GM12878 (cell line): ENCODE measurements around the gene RNLS. TPM values are rescaled to one million over a fixed set of nuclear protein-coding genes. Genes with fewer than 3 reads are reported as not detected.

Experiments
- ATF2 ChIP-seq: IDR thresholded peaks from 2 replicates; pipeline ENCODE4 v1.6.1; 2012; ENCODE audit warnings: low read length, inconsistent platforms
- BRCA1 ChIP-seq: IDR thresholded peaks from 2 replicates; pipeline ENCODE4 v1.6.1; 2011; ENCODE audit warnings: low read depth, low read length, improper control_type of control experiment
- CHD2 ChIP-seq: IDR thresholded peaks from 2 replicates; pipeline ENCODE4 v1.6.1; 2011; ENCODE audit warnings: low read depth, low read length, improper control_type of control experiment, borderline replicate concordance
- GATAD2B ChIP-seq: fragments of 450-650 bp; conservative IDR thresholded peaks from 2 replicates; pipeline ENCODE4 v1.6.1; 2017; ENCODE audit warnings: low read depth, mild to moderate bottlenecking, moderate library complexity
- IKZF1 ChIP-seq: fragments of 450-650 bp; conservative IDR thresholded peaks from 2 replicates; pipeline ENCODE4 v1.6.1; 2017; ENCODE audit warnings: antibody characterized with exemption, mild to moderate bottlenecking
- IKZF2 ChIP-seq, 2 experiments: fragments of 450-650 bp; IDR thresholded peaks; 2 replicates each; pipeline ENCODE4 v1.6.1; 2017; ENCODE audit warnings: mild to moderate bottlenecking in 2 of 2, moderate library complexity in 2 of 2
- PAX8 ChIP-seq: fragments of 450-650 bp; IDR thresholded peaks from 2 replicates; pipeline ENCODE4 v1.6.1; 2017; ENCODE audit warnings: mild to moderate bottlenecking, moderate library complexity
- ZBTB11 ChIP-seq: fragments of 450-650 bp; formaldehyde crosslinking; IDR thresholded peaks from 2 replicates; pipeline ENCODE4 v1.5.0; 2022; ENCODE audit warnings: mild to moderate bottlenecking, missing genetic modification characterization
- ZNF217 ChIP-seq: fragments of 450-650 bp; IDR thresholded peaks from 2 replicates; pipeline ENCODE4 v1.6.1; 2017; ENCODE audit warnings: antibody characterized with exemption, mild to moderate bottlenecking
- polyA plus RNA-seq, 11 experiments: library from polyadenylated mRNA; depleted of rRNA in 4 of 11; unstranded in 6 of 11; stranded (reverse) in 5 of 11; fragments of >200 nt; fragmentation: Nextera tagmentation in 4 of 11; fragmentation: Illumina TruSeq in 1 of 11; extraction: Ambion mirVana in 4 of 11; extraction: Trizol in 1 of 11; gene quantifications; 1 replicate in 1 of 11; 2 replicates in 10 of 11; pipeline versions ENCODE4 v1.2.1 to v1.2.3, GENCODE V29; 2011 to 2016; ENCODE audit warnings: inconsistent platforms in 2 of 11, missing spikeins in 2 of 11, low read depth in 1 of 11
- total RNA-seq, 4 experiments: library from RNA; depleted of rRNA in 3 of 4; stranded (reverse); fragments of >200 nt in 3 of 4; fragmentation: Illumina TruSeq in 1 of 4; extraction: Trizol in 1 of 4; gene quantifications; 2 replicates each; pipeline versions ENCODE4 v1.2.1 to v1.2.3, GENCODE V29; 2013 to 2021
- TF ChIP-seq, protein P1 (sequence below): IDR thresholded peaks from 2 replicates; pipeline ENCODE4 v1.6.1; 2011; ENCODE audit warnings: low read depth, low read length, improper control_type of control experiment, borderline replicate concordance
- TF ChIP-seq, protein P2 (sequence below): IDR thresholded peaks from 2 replicates; pipeline ENCODE4 v1.6.1; 2012; ENCODE audit warnings: improper control_type of control experiment, low read depth, low read length; ENCODE audit not compliant: insufficient replicate concordance
- TF ChIP-seq, protein P3 (sequence below): fragments of 450-650 bp; IDR thresholded peaks from 2 replicates; pipeline ENCODE4 v1.6.1; 2017; ENCODE audit warnings: mild to moderate bottlenecking, moderate library complexity

RNLS gene
- total and polyA plus RNA-seq, 10 of the 15 experiments (the other 5 are each of a cell fraction or from before 2014, with no cell fraction given) = 3.4 to 6.7 (median 4.6) TPM

GRCh38 chr10:88386821-88387773, 196.0 kb downstream of the RNLS start (continued):
- TF ChIP-seq, protein P1, sequence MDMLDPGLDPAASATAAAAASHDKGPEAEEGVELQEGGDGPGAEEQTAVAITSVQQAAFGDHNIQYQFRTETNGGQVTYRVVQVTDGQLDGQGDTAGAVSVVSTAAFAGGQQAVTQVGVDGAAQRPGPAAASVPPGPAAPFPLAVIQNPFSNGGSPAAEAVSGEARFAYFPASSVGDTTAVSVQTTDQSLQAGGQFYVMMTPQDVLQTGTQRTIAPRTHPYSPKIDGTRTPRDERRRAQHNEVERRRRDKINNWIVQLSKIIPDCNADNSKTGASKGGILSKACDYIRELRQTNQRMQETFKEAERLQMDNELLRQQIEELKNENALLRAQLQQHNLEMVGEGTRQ = no peak
- TF ChIP-seq ZBTB11 (CRISPR knock-in tag) (no peak), ZNF217 (no peak), IKZF1 (0 out of 2 replicates have a peak, but pooled peaks have one; percentile 37), PAX8 (0 out of 2 replicates have a peak, but pooled peaks have one; percentile 45), ATF2 (peak; percentile 70), GATAD2B (no peak; the same call in 1 of the 2 replicates), BRCA1 (no peak), CHD2 (peak; percentile 63), IKZF2 (IDR thresholded peaks at IDR 0.05) (peak; percentile 47 to 49; a peak in 3 of 4 replicates)
- TF ChIP-seq, protein P2, sequence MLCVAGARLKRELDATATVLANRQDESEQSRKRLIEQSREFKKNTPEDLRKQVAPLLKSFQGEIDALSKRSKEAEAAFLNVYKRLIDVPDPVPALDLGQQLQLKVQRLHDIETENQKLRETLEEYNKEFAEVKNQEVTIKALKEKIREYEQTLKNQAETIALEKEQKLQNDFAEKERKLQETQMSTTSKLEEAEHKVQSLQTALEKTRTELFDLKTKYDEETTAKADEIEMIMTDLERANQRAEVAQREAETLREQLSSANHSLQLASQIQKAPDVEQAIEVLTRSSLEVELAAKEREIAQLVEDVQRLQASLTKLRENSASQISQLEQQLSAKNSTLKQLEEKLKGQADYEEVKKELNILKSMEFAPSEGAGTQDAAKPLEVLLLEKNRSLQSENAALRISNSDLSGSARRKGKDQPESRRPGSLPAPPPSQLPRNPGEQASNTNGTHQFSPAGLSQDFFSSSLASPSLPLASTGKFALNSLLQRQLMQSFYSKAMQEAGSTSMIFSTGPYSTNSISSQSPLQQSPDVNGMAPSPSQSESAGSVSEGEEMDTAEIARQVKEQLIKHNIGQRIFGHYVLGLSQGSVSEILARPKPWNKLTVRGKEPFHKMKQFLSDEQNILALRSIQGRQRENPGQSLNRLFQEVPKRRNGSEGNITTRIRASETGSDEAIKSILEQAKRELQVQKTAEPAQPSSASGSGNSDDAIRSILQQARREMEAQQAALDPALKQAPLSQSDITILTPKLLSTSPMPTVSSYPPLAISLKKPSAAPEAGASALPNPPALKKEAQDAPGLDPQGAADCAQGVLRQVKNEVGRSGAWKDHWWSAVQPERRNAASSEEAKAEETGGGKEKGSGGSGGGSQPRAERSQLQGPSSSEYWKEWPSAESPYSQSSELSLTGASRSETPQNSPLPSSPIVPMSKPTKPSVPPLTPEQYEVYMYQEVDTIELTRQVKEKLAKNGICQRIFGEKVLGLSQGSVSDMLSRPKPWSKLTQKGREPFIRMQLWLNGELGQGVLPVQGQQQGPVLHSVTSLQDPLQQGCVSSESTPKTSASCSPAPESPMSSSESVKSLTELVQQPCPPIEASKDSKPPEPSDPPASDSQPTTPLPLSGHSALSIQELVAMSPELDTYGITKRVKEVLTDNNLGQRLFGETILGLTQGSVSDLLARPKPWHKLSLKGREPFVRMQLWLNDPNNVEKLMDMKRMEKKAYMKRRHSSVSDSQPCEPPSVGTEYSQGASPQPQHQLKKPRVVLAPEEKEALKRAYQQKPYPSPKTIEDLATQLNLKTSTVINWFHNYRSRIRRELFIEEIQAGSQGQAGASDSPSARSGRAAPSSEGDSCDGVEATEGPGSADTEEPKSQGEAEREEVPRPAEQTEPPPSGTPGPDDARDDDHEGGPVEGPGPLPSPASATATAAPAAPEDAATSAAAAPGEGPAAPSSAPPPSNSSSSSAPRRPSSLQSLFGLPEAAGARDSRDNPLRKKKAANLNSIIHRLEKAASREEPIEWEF = no peak
- TF ChIP-seq, protein P3, sequence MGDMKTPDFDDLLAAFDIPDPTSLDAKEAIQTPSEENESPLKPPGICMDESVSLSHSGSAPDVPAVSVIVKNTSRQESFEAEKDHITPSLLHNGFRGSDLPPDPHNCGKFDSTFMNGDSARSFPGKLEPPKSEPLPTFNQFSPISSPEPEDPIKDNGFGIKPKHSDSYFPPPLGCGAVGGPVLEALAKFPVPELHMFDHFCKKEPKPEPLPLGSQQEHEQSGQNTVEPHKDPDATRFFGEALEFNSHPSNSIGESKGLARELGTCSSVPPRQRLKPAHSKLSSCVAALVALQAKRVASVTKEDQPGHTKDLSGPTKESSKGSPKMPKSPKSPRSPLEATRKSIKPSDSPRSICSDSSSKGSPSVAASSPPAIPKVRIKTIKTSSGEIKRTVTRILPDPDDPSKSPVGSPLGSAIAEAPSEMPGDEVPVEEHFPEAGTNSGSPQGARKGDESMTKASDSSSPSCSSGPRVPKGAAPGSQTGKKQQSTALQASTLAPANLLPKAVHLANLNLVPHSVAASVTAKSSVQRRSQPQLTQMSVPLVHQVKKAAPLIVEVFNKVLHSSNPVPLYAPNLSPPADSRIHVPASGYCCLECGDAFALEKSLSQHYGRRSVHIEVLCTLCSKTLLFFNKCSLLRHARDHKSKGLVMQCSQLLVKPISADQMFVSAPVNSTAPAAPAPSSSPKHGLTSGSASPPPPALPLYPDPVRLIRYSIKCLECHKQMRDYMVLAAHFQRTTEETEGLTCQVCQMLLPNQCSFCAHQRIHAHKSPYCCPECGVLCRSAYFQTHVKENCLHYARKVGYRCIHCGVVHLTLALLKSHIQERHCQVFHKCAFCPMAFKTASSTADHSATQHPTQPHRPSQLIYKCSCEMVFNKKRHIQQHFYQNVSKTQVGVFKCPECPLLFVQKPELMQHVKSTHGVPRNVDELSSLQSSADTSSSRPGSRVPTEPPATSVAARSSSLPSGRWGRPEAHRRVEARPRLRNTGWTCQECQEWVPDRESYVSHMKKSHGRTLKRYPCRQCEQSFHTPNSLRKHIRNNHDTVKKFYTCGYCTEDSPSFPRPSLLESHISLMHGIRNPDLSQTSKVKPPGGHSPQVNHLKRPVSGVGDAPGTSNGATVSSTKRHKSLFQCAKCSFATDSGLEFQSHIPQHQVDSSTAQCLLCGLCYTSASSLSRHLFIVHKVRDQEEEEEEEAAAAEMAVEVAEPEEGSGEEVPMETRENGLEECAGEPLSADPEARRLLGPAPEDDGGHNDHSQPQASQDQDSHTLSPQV = 0 out of 2 replicates have a peak, but pooled peaks have one; percentile 5
